Testis (tissue), 3 donors: ENCODE results near the gene USH1G. TPM values are rescaled to one million over a fixed set of nuclear protein-coding genes. Genes with fewer than 3 reads are reported as not detected.

ENCODE experiments used
- DNase-seq: peaks from one replicate; pipeline ENCODE4 v3.0.0-alpha.2; 2019
- H3K27ac ChIP-seq, 2 donors: fragments of 200-600 bp; sonication (generic); one replicate each; pipeline ENCODE4 v1.5.1; 2019
- H3K27me3 ChIP-seq: fragments of 200-600 bp; sonication (generic); one replicate; pipeline ENCODE4 v1.5.1; 2019
- H3K36me3 ChIP-seq: fragments of 200-600 bp; sonication (generic); one replicate; pipeline ENCODE4 v1.5.1; 2017; ENCODE audit warnings: low read depth; ENCODE audit errors: missing control alignments
- H3K4me1 ChIP-seq: fragments of 200-600 bp; sonication (generic); one replicate; pipeline ENCODE4 v1.5.1; 2019
- H3K4me3 ChIP-seq, 2 donors: fragments of 200-600 bp; sonication (generic); one replicate each; pipeline ENCODE4 v1.5.1; 2017 to 2019
- H3K9me3 ChIP-seq: fragments of 200-600 bp; sonication (generic); one replicate; pipeline ENCODE4 v1.5.1; 2017
- CTCF ChIP-seq, 3 experiments: fragments of 450-650 bp in 2 of 3; fragments of 200-600 bp in 1 of 3; sonication (generic) in 1 of 3; IDR thresholded peaks; one replicate each; pipeline ENCODE4 v1.5.1; 2016 to 2019; ENCODE audit warnings: antibody characterized with exemption in 3 of 3, mild to moderate bottlenecking in 2 of 3, moderate library complexity in 1 of 3
- POLR2A ChIP-seq: fragments of 450-650 bp; IDR thresholded peaks from one replicate; pipeline ENCODE4 v1.6.1; 2017; ENCODE audit warnings: antibody characterized with exemption, mild to moderate bottlenecking, moderate library complexity
- WGBS, 2 donors: methylation state at CpG; one replicate each; pipeline ENCODE4 v1.1.5; 2018; 5-methylcytosine and 5-hydroxymethylcytosine counted together
- intact Hi-C: fragments of 100-400 bp; cut with DNase I; formaldehyde crosslinking; loops from one replicate; pipeline ENCODE4 v1.15.1; 2023; ENCODE audit warnings: low total_unique reads
- polyA plus RNA-seq: library from polyadenylated mRNA; stranded (reverse); fragments of 350-450 nt; fragmentation: Illumina TruSeq; extraction: RNeasy Lipid Tissue Mini Kit (QIAGEN cat#74804); gene quantifications from one replicate; pipeline ENCODE4 v1.2.3, GENCODE V29; 2014; ENCODE audit warnings: low read depth, low replicate concordance; ENCODE audit not compliant: insufficient read depth
- total RNA-seq, 2 donors: library from RNA; depleted of rRNA; stranded (reverse); fragments of >200 nt; gene quantifications; one replicate each; pipeline ENCODE4 v1.2.3, GENCODE V29; 2016

The USH1G gene
- total and polyA plus RNA-seq, 3 donors from 2014 or later = 1.1 to 2.1 (median 2.0) TPM

- whole genome bisulfite sequencing, 2 donors = 85 to 90% methylated on average over 7 to 15 of the region's 15 CpGs
- no peak for TF ChIP-seq POLR2A
- TF ChIP-seq CTCF (IDR thresholded peaks at IDR 0.05) = no peak
- intact Hi-C loops = no loop called here
These were observed 31.1 kb upstream of the USH1G start for GRCh38 chr17:74954115-74954514.

GRCh38 chr17:74953134-74953687 lies 30.2 kb upstream of the USH1G start:
- no peaks in the 10 kb centered on the region for H3K9me3 ChIP-seq
- no peak for TF ChIP-seq CTCF (IDR thresholded peaks at IDR 0.05)
- TF ChIP-seq POLR2A = no peak
- H3K4me3 ChIP-seq = no peak overlapping the region
- WGBS, 2 donors = 85 to 88% methylated on average over 6 to 11 of the region's 11 CpGs
- H3K27ac ChIP-seq = no peak overlapping the region
- H3K27me3 ChIP-seq = no peaks in the 10 kb centered on the region
- no peak for DNase-seq
- intact Hi-C loops = no loop called here
- H3K4me1 ChIP-seq = no peaks in the 10 kb centered on the region
- H3K36me3 ChIP-seq = no peaks in the 10 kb centered on the region

More at GRCh38 chr17:74954115-74954514, 31.1 kb upstream of the USH1G start:
- no peak overlapping the region for H3K27ac ChIP-seq
- no peak for DNase-seq
- H3K4me1 ChIP-seq = no peaks in the 10 kb centered on the region
- no peaks in the 10 kb centered on the region for H3K27me3 ChIP-seq
- H3K9me3 ChIP-seq = no peaks in the 10 kb centered on the region
- no peak overlapping the region for H3K4me3 ChIP-seq
- H3K36me3 ChIP-seq = no peaks in the 10 kb centered on the region

GRCh38 chr17:74952431-74953133 lies 29.5 kb upstream of the USH1G start:
- H3K4me3 ChIP-seq = no peak overlapping the region
- 65 to 67% methylated on average over 17 to 24 of the region's 24 CpGs for WGBS, 2 donors
- no peak overlapping the region for H3K27ac ChIP-seq
- intact Hi-C loops = no loop called here
- H3K9me3 ChIP-seq = no peaks in the 10 kb centered on the region
- no peaks in the 10 kb centered on the region for H3K27me3 ChIP-seq
- H3K4me1 ChIP-seq = no peaks in the 10 kb centered on the region
- no peaks in the 10 kb centered on the region for H3K36me3 ChIP-seq
- DNase-seq = no peak
- TF ChIP-seq CTCF (IDR thresholded peaks at IDR 0.05) (no peak), POLR2A (no peak)

- TF ChIP-seq POLR2A (no peak), CTCF (IDR thresholded peaks at IDR 0.05) (no peak)
- WGBS, 2 donors = 74 to 98% methylated on average over 9 to 32 of the region's 32 CpGs
- Histone ChIP-seq H3K4me3 (no peak overlapping the region), H3K27ac (no peak overlapping the region), H3K27me3 (no peaks in the 10 kb centered on the region), H3K4me1 (no peaks in the 10 kb centered on the region), H3K9me3 (no peaks in the 10 kb centered on the region), H3K36me3 (no peaks in the 10 kb centered on the region)
- no peak for DNase-seq
- intact Hi-C loops = no loop called here
These were observed 28.8 kb upstream of the USH1G start for GRCh38 chr17:74951680-74952421.
